Measurements from ENCODE around the gene ENO1. TPM values are rescaled to one million over a fixed set of nuclear protein-coding genes. Genes with fewer than 3 reads are reported as not detected.
A peak's percentile ranks its signal among the peaks of the same experiment; 100 is the strongest.

The ENO1 gene
- total RNA-seq, 2 donors from 2014 or later = 1,803 to 1,841 TPM

DNA sequence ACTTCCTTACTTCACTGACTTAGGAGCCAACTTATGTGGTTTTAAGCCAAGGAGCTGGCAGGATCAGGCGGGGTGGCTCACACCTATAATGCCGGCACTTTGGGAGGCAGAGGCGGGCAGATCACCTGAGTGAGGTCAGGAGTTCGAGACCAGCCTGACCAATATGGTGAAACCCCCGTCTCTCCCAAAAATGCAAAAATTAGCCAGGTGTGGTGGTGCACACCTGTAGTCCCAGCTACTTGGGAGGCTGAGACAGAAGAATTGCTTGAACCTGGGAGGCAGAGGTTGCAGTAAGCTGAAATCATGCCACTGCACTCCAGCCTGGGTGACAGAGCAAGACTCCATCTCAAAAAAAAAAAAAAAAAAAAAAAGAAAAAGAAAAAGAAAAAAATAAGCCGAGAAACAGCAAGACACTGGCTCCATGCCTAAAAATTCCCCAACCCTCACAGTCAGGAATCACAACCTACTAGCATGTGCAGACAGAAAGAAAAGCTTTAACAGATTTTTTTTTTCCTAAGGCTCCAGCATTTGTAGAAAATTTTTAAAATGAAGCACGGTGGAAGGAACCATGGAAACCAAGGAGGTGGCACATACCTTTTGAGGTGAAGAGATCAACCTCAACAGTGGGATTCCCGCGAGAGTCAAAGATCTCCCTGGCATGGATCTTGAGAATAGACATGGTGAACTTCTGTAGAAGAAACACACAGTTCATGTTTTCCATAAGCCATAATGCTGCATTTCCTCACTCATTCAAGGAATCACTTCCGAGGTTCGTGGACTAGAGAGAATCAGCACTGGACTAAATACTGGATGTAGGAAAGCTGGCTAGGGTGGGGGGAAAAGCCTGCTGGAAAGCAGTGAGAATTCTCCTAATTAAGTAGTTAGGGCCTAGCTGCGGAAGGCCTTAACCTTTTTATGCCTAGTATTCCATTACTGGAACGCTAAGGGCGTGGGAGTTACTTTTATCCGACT, 4.0 kb downstream of the ENO1 start:
- no peaks in the 10 kb centered on the region for H3K27me3 Mint-ChIP-seq (ENCODE audit: low read depth)
- peaks cover 71% of the 10 kb centered on the region for H3K4me1 Mint-ChIP-seq (ENCODE audit: low read depth)
- ATAC-seq (replicated peaks in 1 of 2) (no peak), DNase-seq (no peak)
- H3K36me3 Mint-ChIP-seq (ENCODE audit: insufficient read depth in 2 of 2) = peaks cover 49 to 60% of the 10 kb centered on the region in 2 donors
- H3K9me3 Mint-ChIP-seq = no peaks in the 10 kb centered on the region
- H3K4me3 Mint-ChIP-seq = peak overlapping the region; percentile 82 to 87
- peak overlapping the region; percentile 99 for H3K27ac Mint-ChIP-seq

DNA sequence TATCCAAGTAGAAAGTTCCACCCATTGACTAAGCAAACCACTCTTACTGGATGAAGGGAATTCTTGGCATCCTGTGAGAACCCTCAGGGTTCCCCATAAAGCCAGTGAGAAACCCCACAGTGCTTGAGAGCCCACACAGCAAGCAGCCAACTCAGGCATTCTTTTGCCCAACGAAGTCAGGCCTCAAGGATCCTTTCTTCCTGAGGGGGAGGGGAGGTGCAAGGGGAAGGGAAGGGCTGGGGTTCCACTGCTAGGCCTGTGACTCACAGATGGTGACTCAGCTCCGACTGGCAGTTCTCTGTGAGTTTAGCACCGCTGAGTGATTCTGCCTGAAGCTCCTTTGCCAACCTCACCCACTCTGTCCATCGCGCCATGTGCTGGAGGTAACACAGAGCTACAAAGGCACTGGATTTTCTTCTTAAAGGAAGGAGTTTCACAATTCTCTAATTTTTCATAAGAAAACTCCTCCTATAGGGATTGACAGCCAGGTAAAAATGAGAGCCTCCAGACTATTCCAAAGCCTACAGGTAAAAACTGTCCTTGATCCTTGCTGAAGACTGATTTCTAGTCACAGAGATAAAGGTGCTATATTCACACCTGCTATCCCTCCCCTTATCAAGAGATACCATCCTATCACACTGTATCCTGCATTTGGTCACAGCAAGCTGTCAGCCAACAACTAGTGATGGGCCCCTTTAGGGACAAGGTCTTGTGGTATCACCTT, 4.8 kb downstream of the ENO1 start:
- peaks cover 53 to 67% of the 10 kb centered on the region in 2 donors for H3K36me3 Mint-ChIP-seq (ENCODE audit: insufficient read depth in 2 of 2)
- H3K4me3 Mint-ChIP-seq = peak overlapping the region; percentile 82 to 87
- H3K4me1 Mint-ChIP-seq (ENCODE audit: low read depth) = peaks cover 76% of the 10 kb centered on the region
- no peaks in the 10 kb centered on the region for H3K27me3 Mint-ChIP-seq (ENCODE audit: low read depth)
- peak; percentile 43 to 63 for ATAC-seq (replicated peaks in 1 of 2)
- peak; percentile 81 to 88 for DNase-seq
- peak overlapping the region; percentile 97 for H3K27ac Mint-ChIP-seq
- no peaks in the 10 kb centered on the region for H3K9me3 Mint-ChIP-seq

GRCh38 chr1:8873001-8873400, 5.5 kb downstream of the ENO1 start:
- ATAC-seq (replicated peaks in 1 of 2) = no peak

GRCh38 chr1:8871965-8872399, 6.5 kb downstream of the ENO1 start:
- peaks cover 48 to 66% of the 10 kb centered on the region in 2 donors for H3K36me3 Mint-ChIP-seq (ENCODE audit: insufficient read depth in 2 of 2)
- peak overlapping the region; percentile 97 for H3K27ac Mint-ChIP-seq
- H3K27me3 Mint-ChIP-seq (ENCODE audit: low read depth) = no peaks in the 10 kb centered on the region
- DNase-seq = no peak
- no peak for ATAC-seq (replicated peaks in 1 of 2)
- H3K4me3 Mint-ChIP-seq = peak overlapping the region; percentile 82 to 87
- no peaks in the 10 kb centered on the region for H3K9me3 Mint-ChIP-seq
- H3K4me1 Mint-ChIP-seq (ENCODE audit: low read depth) = peaks cover 90% of the 10 kb centered on the region

More at GRCh38 chr1:8873001-8873400, 5.5 kb downstream of the ENO1 start:
- peak overlapping the region; percentile 82 to 87 for H3K4me3 Mint-ChIP-seq
- DNase-seq = no peak
- peaks cover 53 to 68% of the 10 kb centered on the region in 2 donors for H3K36me3 Mint-ChIP-seq (ENCODE audit: insufficient read depth in 2 of 2)
- H3K27me3 Mint-ChIP-seq (ENCODE audit: low read depth) = no peaks in the 10 kb centered on the region
- peaks cover 80% of the 10 kb centered on the region for H3K4me1 Mint-ChIP-seq (ENCODE audit: low read depth)
- peak overlapping the region; percentile 97 for H3K27ac Mint-ChIP-seq
- no peaks in the 10 kb centered on the region for H3K9me3 Mint-ChIP-seq

- peaks cover 49 to 65% of the 10 kb centered on the region in 2 donors for H3K36me3 Mint-ChIP-seq (ENCODE audit: insufficient read depth in 2 of 2)
- DNase-seq (no peak), ATAC-seq (replicated peaks in 1 of 2) (no peak)
- H3K27me3 Mint-ChIP-seq (ENCODE audit: low read depth) = no peaks in the 10 kb centered on the region
- peak overlapping the region; percentile 82 to 87 for H3K4me3 Mint-ChIP-seq
- peaks cover 93% of the 10 kb centered on the region for H3K4me1 Mint-ChIP-seq (ENCODE audit: low read depth)
- peak overlapping the region; percentile 97 for H3K27ac Mint-ChIP-seq
- no peaks in the 10 kb centered on the region for H3K9me3 Mint-ChIP-seq
These were observed 6.9 kb downstream of the ENO1 start for GRCh38 chr1:8871539-8871935.

DNA sequence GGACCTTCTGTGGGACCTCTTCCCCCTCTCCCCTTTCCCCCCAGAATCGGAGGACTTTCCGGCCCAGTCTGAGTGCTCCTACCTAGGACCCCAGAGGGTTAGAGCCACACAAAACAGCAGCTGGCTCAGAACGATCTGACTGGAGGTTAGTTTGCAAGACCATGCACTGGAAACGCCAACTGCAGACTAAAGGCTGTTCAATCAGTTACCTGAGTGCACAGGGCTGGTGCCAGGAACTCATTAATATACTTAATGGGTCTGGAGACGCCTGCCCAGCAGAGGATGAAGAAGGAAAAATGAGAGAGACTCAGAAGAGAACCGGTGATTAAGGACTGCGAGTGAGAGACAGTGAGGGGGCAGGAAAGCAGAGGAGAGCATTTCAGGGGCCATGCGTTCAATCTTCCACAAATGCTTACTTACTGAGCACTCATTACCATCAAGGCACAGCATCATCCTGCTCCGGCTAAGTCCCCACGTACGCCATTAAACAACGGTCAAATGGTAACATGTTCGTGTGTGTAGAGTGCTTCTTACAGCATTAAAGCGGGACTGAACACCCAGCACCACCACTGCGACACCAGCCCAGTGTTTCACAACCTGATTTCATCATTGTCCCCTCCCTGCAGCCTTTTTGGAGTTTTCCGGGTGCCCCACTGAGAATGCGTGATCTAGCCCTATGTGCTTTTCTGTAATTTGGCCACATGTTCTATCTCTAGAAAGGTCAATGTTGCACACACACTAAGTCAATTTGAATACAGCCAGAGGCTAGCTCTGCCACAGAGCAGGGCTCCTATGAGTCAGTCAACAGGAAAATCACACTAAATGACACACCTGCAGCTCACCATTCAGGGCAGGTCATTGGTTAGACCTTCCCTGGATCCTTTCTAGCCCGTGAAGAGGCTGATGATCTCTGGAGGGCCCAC, 7.6 kb downstream of the ENO1 start:
- Mint-ChIP-seq H3K36me3 (ENCODE audit: insufficient read depth in 2 of 2) (peaks cover 46 to 61% of the 10 kb centered on the region in 2 donors), H3K27me3 (ENCODE audit: low read depth) (no peaks in the 10 kb centered on the region), H3K4me1 (ENCODE audit: low read depth) (peaks cover 95% of the 10 kb centered on the region), H3K4me3 (peak overlapping the region; percentile 63 to 87), H3K27ac (peak overlapping the region; percentile 79), H3K9me3 (no peaks in the 10 kb centered on the region)
- ATAC-seq (replicated peaks in 1 of 2) (peak; percentile 29), DNase-seq (no peak)

GRCh38 chr1:8870103-8870502, 8.4 kb downstream of the ENO1 start:
- Mint-ChIP-seq H3K36me3 (ENCODE audit: insufficient read depth in 2 of 2) (peaks cover 47 to 60% of the 10 kb centered on the region in 2 donors), H3K4me1 (ENCODE audit: low read depth) (peaks cover 88% of the 10 kb centered on the region), H3K27me3 (ENCODE audit: low read depth) (no peaks in the 10 kb centered on the region), H3K27ac (peak overlapping the region; percentile 24), H3K9me3 (no peaks in the 10 kb centered on the region), H3K4me3 (peak overlapping the region; percentile 32 to 34)
- no peak for DNase-seq
- ATAC-seq (replicated peaks in 1 of 2) = no peak

- ATAC-seq (replicated peaks in 1 of 2) (no peak), DNase-seq (no peak)
- no peaks in the 10 kb centered on the region for H3K27me3 Mint-ChIP-seq (ENCODE audit: low read depth)
- peak overlapping the region; percentile 78 for H3K27ac Mint-ChIP-seq
- no peaks in the 10 kb centered on the region for H3K9me3 Mint-ChIP-seq
- H3K4me3 Mint-ChIP-seq = peak overlapping the region; percentile 3 to 27
- peaks cover 37 to 52% of the 10 kb centered on the region in 2 donors for H3K36me3 Mint-ChIP-seq (ENCODE audit: insufficient read depth in 2 of 2)
- H3K4me1 Mint-ChIP-seq (ENCODE audit: low read depth) = peaks cover 80% of the 10 kb centered on the region
These were observed 10.5 kb downstream of the ENO1 start for GRCh38 chr1:8867878-8868567.

DNA sequence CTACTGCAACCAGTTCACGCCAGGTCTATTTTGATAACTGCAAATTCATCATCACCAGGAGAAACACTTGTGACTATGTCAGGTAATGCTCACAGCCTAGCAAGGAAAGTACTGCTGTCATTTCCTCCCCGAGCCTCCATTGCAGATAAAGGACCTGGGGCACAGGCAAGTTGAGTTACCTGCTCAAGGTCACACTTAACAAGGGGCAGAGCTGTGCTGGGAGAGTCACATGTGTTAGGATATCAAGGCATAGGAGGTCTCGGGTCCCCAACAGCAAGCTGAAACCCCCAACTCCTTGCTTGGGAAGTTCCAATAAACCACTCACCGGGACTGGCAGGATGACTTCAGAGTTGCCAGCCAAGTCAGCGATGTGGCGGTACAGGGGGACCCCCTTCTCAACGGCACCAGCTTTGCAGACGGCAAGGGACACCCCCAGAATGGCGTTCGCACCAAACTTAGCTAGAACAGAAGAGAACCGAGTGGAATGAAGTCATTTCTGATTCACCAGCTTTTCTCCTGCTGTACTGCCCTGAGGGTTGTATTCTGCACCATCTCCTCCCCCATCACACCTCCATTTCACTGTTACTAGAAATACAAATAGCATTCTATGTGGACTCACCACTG, 11.6 kb downstream of the ENO1 start:
- DNase-seq = peak; percentile 61 to 76

DNA sequence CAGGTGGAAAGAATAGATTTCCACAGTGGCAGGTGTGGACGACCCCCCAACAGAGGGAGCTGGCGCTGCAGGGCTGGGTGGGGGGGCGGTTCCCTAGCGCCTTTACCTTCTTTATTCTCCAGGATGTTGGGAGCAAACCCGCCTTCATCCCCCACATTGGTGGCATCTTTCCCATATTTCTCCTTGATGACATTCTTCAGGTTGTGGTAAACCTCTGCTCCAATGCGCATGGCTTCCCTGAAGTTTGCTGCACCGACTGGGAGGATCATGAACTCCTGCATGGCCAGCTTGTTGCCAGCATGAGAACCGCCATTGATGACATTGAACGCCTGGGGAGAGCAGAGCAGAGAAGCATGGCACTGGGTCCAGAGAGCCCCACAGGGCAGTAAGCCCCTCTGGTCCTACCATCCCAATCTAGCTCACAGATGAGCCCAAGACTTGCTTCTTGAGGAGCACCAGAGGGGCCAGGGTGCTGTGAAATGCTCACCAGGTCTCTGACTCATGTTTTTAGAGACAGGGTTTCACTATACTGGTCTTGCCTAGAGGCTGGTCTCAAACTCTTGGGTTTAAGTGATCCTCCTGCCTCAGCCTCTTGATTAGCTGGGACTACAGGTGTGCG, 12.2 kb downstream of the ENO1 start:
- Mint-ChIP-seq H3K36me3 (ENCODE audit: insufficient read depth in 2 of 2) (peaks cover 24 to 50% of the 10 kb centered on the region in 2 donors), H3K27ac (peak overlapping the region; percentile 82), H3K27me3 (ENCODE audit: low read depth) (no peaks in the 10 kb centered on the region), H3K4me3 (peak overlapping the region; percentile 5 to 8), H3K4me1 (ENCODE audit: low read depth) (peaks cover 74% of the 10 kb centered on the region), H3K9me3 (no peaks in the 10 kb centered on the region)
- DNase-seq = no peak
- ATAC-seq (replicated peaks in 1 of 2) = peak; percentile 35 to 50

More for the DNA sequence above, 11.6 kb downstream of the ENO1 start:
- Mint-ChIP-seq H3K27me3 (ENCODE audit: low read depth) (no peaks in the 10 kb centered on the region), H3K27ac (peak overlapping the region; percentile 82), H3K36me3 (ENCODE audit: insufficient read depth in 2 of 2) (peaks cover 29 to 46% of the 10 kb centered on the region in 2 donors), H3K9me3 (no peaks in the 10 kb centered on the region), H3K4me3 (peak overlapping the region; percentile 5 to 8), H3K4me1 (ENCODE audit: low read depth) (peaks cover 80% of the 10 kb centered on the region)
- ATAC-seq (replicated peaks in 1 of 2) = peak; percentile 78 to 81

GRCh38 chr1:8864713-8865344, 13.7 kb downstream of the ENO1 start:
- ATAC-seq (replicated peaks in 1 of 2) = no peak
- Mint-ChIP-seq H3K4me3 (no peak overlapping the region), H3K4me1 (ENCODE audit: low read depth) (peaks cover 73% of the 10 kb centered on the region), H3K27me3 (ENCODE audit: low read depth) (no peaks in the 10 kb centered on the region), H3K36me3 (ENCODE audit: insufficient read depth in 2 of 2) (peaks cover 20 to 53% of the 10 kb centered on the region in 2 donors), H3K27ac (peak overlapping the region; percentile 63), H3K9me3 (no peaks in the 10 kb centered on the region)
- no peak for DNase-seq

Measured in activated T-cell treated with anti-CD3 and anti-CD28 coated beads, Interleukin-2, amount 50 U/mL, for 72 hours (primary cell).